Effector memory CD8-positive, alpha-beta T cell (primary cell): Measurements from ENCODE around the gene CCDC150.
"Not testable (repeated sequence)": the region's sequence is repeated elsewhere in the genome, so short reads cannot be mapped to it uniquely, and the experiment has no call there.

Experiments
- ATAC-seq: fragments of 150-1000 bp; cut with Tn5 transposase; replicated peaks from 2 replicates; pipeline ENCODE4 v1.10.0; 2021; ENCODE audit warnings: mild to moderate bottlenecking, moderate library complexity
- DNase-seq, 3 experiments: peaks; one replicate each; pipeline ENCODE4 v3.0.0; 2021
- H3K27ac Mint-ChIP-seq, 2 donors: one replicate each; pipeline ENCODE4 v1.8.0; 2022; ENCODE audit warnings: mild to moderate bottlenecking in 2 of 2, mixed read lengths in 2 of 2, moderate library complexity in 2 of 2
- H3K27me3 Mint-ChIP-seq, 2 donors: one replicate each; pipeline ENCODE4 v1.8.0; 2022; ENCODE audit warnings: mixed read lengths in 2 of 2
- H3K36me3 Mint-ChIP-seq: one replicate; pipeline ENCODE4 v1.8.0; 2022; ENCODE audit warnings: mild to moderate bottlenecking, moderate library complexity, mixed read lengths; ENCODE audit not compliant: insufficient read depth
- H3K4me1 Mint-ChIP-seq, 2 donors: one replicate each; pipeline ENCODE4 v1.8.0; 2022; ENCODE audit warnings: low read depth in 2 of 2, mixed read lengths in 2 of 2
- H3K4me3 Mint-ChIP-seq, 2 donors: one replicate each; pipeline ENCODE4 v1.8.0; 2022; ENCODE audit warnings: mild to moderate bottlenecking in 2 of 2, mixed read lengths in 2 of 2, moderate library complexity in 2 of 2
- H3K9me3 Mint-ChIP-seq, 2 donors: one replicate each; pipeline ENCODE4 v1.8.0; 2022; ENCODE audit warnings: mixed read lengths in 2 of 2

CCDC150 gene

DNA sequence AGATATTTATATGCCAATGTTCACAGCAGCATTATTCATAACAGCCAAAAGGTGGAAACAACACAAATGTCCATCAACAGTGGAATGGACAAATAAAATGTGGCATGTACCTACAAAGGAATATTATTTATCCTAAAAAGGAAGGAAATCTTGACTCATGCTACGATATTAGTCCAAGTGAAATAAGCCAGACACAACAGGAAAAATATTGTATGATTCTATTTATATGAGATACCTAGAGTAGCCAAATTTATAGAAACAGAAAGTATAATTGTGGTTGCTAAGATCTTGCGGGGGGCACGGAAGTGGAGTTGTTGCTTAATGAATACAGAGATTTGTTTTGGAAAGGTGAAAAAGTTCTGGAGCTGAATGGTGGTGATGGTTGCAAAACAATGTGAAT lies 33.0 kb upstream of the CCDC150 start:
- H3K36me3 Mint-ChIP-seq = no peaks in the 10 kb centered on the region
- no peak for ATAC-seq
- no peaks in the 10 kb centered on the region for H3K9me3 Mint-ChIP-seq
- no peaks in the 10 kb centered on the region for H3K4me1 Mint-ChIP-seq
- no peak overlapping the region for H3K4me3 Mint-ChIP-seq
- DNase-seq = no peak
- peaks cover 7 to 12% of the 10 kb centered on the region in 2 donors for H3K27me3 Mint-ChIP-seq
- no peak overlapping the region for H3K27ac Mint-ChIP-seq

DNA sequence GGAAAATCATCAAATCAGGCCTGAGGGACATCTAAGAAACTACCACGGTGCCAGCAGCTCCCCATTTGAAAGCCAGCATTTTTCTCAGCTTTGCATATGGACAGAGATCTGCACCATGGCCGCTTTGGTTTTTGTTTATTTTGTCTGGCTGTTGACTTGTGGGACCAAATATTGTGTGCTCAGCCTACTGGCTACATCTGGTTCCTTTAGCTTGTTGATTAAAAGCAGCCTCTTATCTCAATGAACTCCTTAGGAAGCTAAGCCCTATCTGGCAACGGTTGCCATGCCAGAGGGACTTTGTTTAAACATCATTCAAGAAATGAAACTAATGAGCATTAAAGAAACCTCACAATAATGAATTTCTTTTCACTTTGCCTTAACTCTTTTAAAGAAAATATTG lies 32.4 kb upstream of the CCDC150 start:
- H3K27me3 Mint-ChIP-seq = peaks cover 7% of the 10 kb centered on the region in 2 donors
- H3K27ac Mint-ChIP-seq = no peak overlapping the region
- ATAC-seq = no peak
- H3K4me1 Mint-ChIP-seq = no peaks in the 10 kb centered on the region
- no peaks in the 10 kb centered on the region for H3K9me3 Mint-ChIP-seq
- DNase-seq = no peak
- no peak overlapping the region for H3K4me3 Mint-ChIP-seq
- no peaks in the 10 kb centered on the region for H3K36me3 Mint-ChIP-seq

- H3K36me3 Mint-ChIP-seq, H3K27ac Mint-ChIP-seq, H3K27me3 Mint-ChIP-seq, H3K4me1 Mint-ChIP-seq, DNase-seq, ATAC-seq, H3K4me3 Mint-ChIP-seq, H3K9me3 Mint-ChIP-seq: not testable (repeated sequence)
These were observed 31.6 kb upstream of the CCDC150 start for GRCh38 chr2:196607896-196608295.

- Mint-ChIP-seq H3K9me3 (no peaks in the 10 kb centered on the region), H3K27me3 (peaks cover 0 to 7% of the 10 kb centered on the region in 2 donors), H3K4me1 (no peaks in the 10 kb centered on the region), H3K36me3 (no peaks in the 10 kb centered on the region), H3K27ac (no peak overlapping the region), H3K4me3 (no peak overlapping the region)
- DNase-seq (no peak), ATAC-seq (no peak)
These were observed 29.7 kb upstream of the CCDC150 start for GRCh38 chr2:196609806-196610205.

- no peak for DNase-seq
- Mint-ChIP-seq H3K27me3 (peaks cover 0 to 7% of the 10 kb centered on the region in 2 donors), H3K9me3 (no peaks in the 10 kb centered on the region), H3K27ac (no peak overlapping the region), H3K4me1 (no peaks in the 10 kb centered on the region), H3K4me3 (no peak overlapping the region), H3K36me3 (no peaks in the 10 kb centered on the region)
- no peak for ATAC-seq
These were observed 28.7 kb upstream of the CCDC150 start for GRCh38 chr2:196610796-196611195.

GRCh38 chr2:196613302-196613701 lies 26.2 kb upstream of the CCDC150 start:
- no peaks in the 10 kb centered on the region for H3K4me1 Mint-ChIP-seq
- ATAC-seq (no peak), DNase-seq (no peak)
- H3K9me3 Mint-ChIP-seq = no peaks in the 10 kb centered on the region
- H3K27ac Mint-ChIP-seq = no peak overlapping the region
- H3K4me3 Mint-ChIP-seq = no peak overlapping the region
- H3K36me3 Mint-ChIP-seq = no peaks in the 10 kb centered on the region
- peaks cover 0 to 6% of the 10 kb centered on the region in 2 donors for H3K27me3 Mint-ChIP-seq

DNA sequence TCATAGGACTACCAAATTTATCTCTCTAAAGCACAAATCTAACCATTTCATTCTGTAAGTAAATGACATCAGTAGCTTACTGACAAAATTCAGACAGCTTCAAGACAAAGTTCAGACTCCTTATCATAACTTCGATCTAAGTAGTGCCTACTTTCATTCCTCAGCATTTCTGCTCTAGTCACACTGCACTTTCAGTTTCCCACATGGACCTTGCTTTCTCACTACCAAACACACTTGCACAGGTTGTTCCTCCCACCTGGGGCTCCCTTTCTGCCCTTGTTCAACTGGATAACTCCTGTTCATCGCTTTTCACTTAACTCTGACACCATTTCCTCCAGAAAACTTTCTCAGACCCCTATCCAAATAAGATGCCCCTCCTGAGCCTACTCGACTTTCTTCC lies 22.1 kb upstream of the CCDC150 start:
- H3K27ac Mint-ChIP-seq = no peak overlapping the region
- H3K4me3 Mint-ChIP-seq = no peak overlapping the region
- no peaks in the 10 kb centered on the region for H3K4me1 Mint-ChIP-seq
- no peak for ATAC-seq
- H3K27me3 Mint-ChIP-seq = peaks cover 30 to 40% of the 10 kb centered on the region in 2 donors
- H3K36me3 Mint-ChIP-seq = no peaks in the 10 kb centered on the region
- H3K9me3 Mint-ChIP-seq = no peaks in the 10 kb centered on the region
- DNase-seq = no peak

DNA sequence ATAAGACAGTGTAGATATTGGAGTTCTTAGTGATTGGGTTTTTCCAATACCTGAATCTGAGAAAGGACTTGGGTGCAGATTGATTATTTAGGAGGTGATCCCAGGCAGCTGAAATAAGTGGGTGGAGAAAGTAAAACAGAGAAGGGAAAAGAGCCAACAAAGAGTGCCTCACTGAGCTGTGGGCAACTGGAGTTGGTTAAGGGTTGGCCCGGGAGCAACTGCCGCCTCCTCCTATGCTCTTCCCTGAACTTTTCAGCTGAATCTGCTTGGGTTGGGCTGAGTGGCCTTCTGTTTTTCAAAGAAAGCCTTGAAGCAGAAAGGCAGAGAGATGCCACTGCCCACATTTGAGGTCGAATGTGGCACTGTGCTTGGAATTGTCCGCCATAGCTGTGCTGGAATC lies 20.9 kb upstream of the CCDC150 start:
- ATAC-seq = no peak
- no peak for DNase-seq
- Mint-ChIP-seq H3K27ac (no peak overlapping the region), H3K9me3 (no peaks in the 10 kb centered on the region), H3K4me3 (no peak overlapping the region), H3K36me3 (no peaks in the 10 kb centered on the region), H3K27me3 (peaks cover 41 to 53% of the 10 kb centered on the region in 2 donors), H3K4me1 (no peaks in the 10 kb centered on the region)

- Mint-ChIP-seq H3K4me3 (no peak overlapping the region), H3K27me3 (peaks cover 44 to 59% of the 10 kb centered on the region in 2 donors), H3K36me3 (no peaks in the 10 kb centered on the region), H3K4me1 (no peaks in the 10 kb centered on the region), H3K27ac (no peak overlapping the region), H3K9me3 (peaks cover 2 to 17% of the 10 kb centered on the region in 2 donors)
- DNase-seq = no peak
- ATAC-seq = no peak
These were observed 9.0 kb upstream of the CCDC150 start for GRCh38 chr2:196630531-196630930.

- ATAC-seq = no peak
- DNase-seq = no peak
- Mint-ChIP-seq H3K27me3 (peaks cover 21 to 31% of the 10 kb centered on the region in 2 donors), H3K9me3 (peaks cover 2 to 16% of the 10 kb centered on the region in 2 donors), H3K36me3 (peaks cover 11% of the 10 kb centered on the region), H3K4me1 (peaks cover 8 to 10% of the 10 kb centered on the region in 2 donors), H3K27ac (no peak overlapping the region), H3K4me3 (no peak overlapping the region)
These were observed 4.4 kb upstream of the CCDC150 start for GRCh38 chr2:196635156-196635555.

- Mint-ChIP-seq H3K4me1 (peaks cover 10 to 14% of the 10 kb centered on the region in 2 donors), H3K27ac (peak overlapping the region in 1 of 2 donors; percentile 32), H3K36me3 (peaks cover 11% of the 10 kb centered on the region), H3K9me3 (no peaks in the 10 kb centered on the region), H3K4me3 (peak overlapping the region; percentile 92), H3K27me3 (no peaks in the 10 kb centered on the region)
- DNase-seq (peak in 1 of 3 experiments; percentile 2), ATAC-seq (no peak)
These were observed 750 bp upstream of the CCDC150 start for GRCh38 chr2:196638765-196639164.

DNA sequence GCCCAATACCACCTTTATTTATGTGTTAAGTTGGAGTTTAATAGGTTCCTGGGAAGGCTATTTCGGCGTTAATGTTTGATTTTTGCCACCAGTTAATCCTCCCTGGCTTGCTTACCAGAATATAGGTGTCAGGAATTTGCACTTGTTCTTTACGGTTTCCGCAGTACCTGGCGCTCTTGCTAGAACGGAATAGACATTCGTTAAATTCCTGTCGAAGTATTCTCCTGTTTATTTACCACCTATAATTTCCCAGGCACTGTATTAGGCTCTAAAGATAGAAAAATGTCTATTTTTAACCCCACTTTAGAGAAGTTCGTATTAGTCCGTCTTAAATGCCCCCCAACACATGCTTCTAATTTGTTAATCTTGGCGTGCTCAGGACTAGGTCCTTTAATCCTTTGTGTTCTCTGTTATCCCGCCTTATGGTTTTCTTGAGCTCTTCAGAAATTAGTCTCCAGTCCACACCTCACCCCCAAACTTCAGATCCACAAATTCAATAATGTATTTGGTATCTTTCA lies 575 bp downstream of the CCDC150 start:
- H3K36me3 Mint-ChIP-seq = peaks cover 15% of the 10 kb centered on the region
- DNase-seq (no peak), ATAC-seq (no peak)
- H3K4me3 Mint-ChIP-seq = peak overlapping the region; percentile 92
- peak overlapping the region in 1 of 2 donors; percentile 36 for H3K27ac Mint-ChIP-seq
- no peaks in the 10 kb centered on the region for H3K27me3 Mint-ChIP-seq
- peaks cover 10 to 14% of the 10 kb centered on the region in 2 donors for H3K4me1 Mint-ChIP-seq
- H3K9me3 Mint-ChIP-seq = no peaks in the 10 kb centered on the region

DNA sequence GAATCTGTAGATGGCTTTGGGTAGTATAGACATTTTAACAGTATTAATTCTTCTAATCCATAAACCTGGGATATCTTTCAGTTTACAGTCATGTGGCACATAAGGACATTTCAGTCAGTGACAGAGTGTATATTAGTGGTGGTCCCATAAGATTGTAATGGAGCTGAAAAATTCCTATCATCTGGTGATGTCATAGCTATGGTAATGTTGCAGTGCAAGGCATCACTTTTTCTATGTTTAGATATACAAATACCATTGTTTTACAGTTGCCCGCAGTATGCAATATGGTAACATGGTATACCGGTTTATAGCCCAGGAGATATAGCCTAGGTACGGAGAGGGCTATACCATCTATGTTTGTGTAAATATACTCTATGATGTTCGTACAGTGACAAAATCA lies 9.7 kb downstream of the CCDC150 start:
- Mint-ChIP-seq H3K27ac (no peak overlapping the region), H3K4me1 (no peaks in the 10 kb centered on the region), H3K4me3 (no peak overlapping the region), H3K27me3 (no peaks in the 10 kb centered on the region), H3K9me3 (peaks cover 5 to 22% of the 10 kb centered on the region in 2 donors), H3K36me3 (peaks cover 4% of the 10 kb centered on the region)
- ATAC-seq = no peak
- DNase-seq = no peak

DNA sequence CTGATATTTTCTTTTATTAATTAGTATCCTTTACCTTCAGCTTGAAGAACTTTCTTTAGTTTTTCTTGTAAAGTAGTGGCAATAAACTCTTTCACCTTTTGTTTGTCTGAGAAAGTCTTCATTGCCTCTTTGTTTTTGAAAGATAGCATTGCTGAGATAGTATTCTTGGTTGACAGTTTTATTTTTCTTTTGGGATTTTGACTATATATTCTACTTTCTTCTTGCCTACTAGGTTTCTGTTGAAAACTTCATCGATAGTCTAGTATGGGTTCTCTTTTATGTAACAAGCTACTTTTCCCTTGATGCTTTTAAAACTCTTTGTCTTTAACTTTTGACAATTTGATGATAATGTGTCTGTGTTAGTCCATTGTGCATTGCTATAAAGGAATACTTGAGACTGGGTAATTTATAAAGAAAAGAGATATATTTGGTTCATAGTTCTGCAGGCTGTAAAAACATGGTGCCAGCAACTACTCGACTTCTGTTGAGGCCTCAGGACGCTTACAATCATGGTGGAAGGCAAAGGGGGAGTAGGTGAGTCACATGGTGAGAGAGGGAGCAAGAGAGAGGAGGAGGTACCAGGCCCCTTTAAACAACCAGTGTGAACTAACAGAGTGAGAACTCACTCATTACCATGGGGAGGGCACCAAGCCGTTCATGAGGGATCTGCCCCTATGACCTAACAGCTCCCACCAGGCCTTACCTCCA lies 12.0 kb downstream of the CCDC150 start:
- no peaks in the 10 kb centered on the region for H3K27me3 Mint-ChIP-seq
- no peak overlapping the region for H3K27ac Mint-ChIP-seq
- H3K4me1 Mint-ChIP-seq = no peaks in the 10 kb centered on the region
- H3K4me3 Mint-ChIP-seq = no peak overlapping the region
- DNase-seq = no peak
- H3K9me3 Mint-ChIP-seq = peaks cover 5 to 22% of the 10 kb centered on the region in 2 donors
- H3K36me3 Mint-ChIP-seq = no peaks in the 10 kb centered on the region
- ATAC-seq = no peak
